Sigmoid colon (tissue), 7 donors: ENCODE data around the gene UBE2E1. TPM values are rescaled to one million over a fixed set of nuclear protein-coding genes. Genes with fewer than 3 reads are reported as not detected.

ENCODE experiments used
- DNase-seq: peaks from one replicate; pipeline ENCODE4 v3.0.0-alpha.2; 2019
- H3K27ac ChIP-seq, 4 donors: fragments of 200-600 bp; sonication (generic); one replicate each; pipeline ENCODE4 v1.5.1; 2016 to 2019; ENCODE audit warnings: mild to moderate bottlenecking in 1 of 4
- H3K27me3 ChIP-seq, 3 donors: fragments of 200-600 bp; sonication (generic); one replicate each; pipeline ENCODE4 v1.5.1; 2019; ENCODE audit warnings: mild to moderate bottlenecking in 1 of 3
- H3K36me3 ChIP-seq, 4 donors: fragments of 200-600 bp; sonication (generic); one replicate each; pipeline ENCODE4 v1.5.1; 2016 to 2019
- H3K4me1 ChIP-seq, 4 donors: fragments of 200-600 bp; sonication (generic); one replicate each; pipeline ENCODE4 v1.5.1; 2017 to 2019
- H3K4me3 ChIP-seq, 4 donors: fragments of 200-600 bp; sonication (generic); one replicate each; pipeline ENCODE4 v1.5.1; 2017 to 2019; ENCODE audit warnings: mild to moderate bottlenecking in 2 of 4, moderate library complexity in 1 of 4
- H3K9me3 ChIP-seq, 4 donors: fragments of 200-600 bp in 3 of 4; sonication (generic) in 3 of 4; one replicate each; pipeline versions ENCODE4 v1.5.1 to v1.6.1; 2013 to 2019
- CTCF ChIP-seq, 4 experiments: fragments of 450-650 bp in 3 of 4; fragments of 200-600 bp in 1 of 4; IDR thresholded peaks; one replicate each; pipeline ENCODE4 v1.5.1; 2016 to 2019; ENCODE audit warnings: antibody characterized with exemption in 4 of 4, mild to moderate bottlenecking in 3 of 4, moderate library complexity in 2 of 4
- EP300 ChIP-seq, 4 donors: sonication (generic); formaldehyde crosslinking; IDR thresholded peaks; one replicate each; pipeline ENCODE4 v1.6.1; 2017; ENCODE audit warnings: antibody characterized with exemption in 4 of 4
- POLR2A ChIP-seq, 2 donors: fragments of 450-650 bp; IDR thresholded peaks; one replicate each; pipeline ENCODE4 v1.6.1; 2016; ENCODE audit warnings: antibody characterized with exemption in 2 of 2, mild to moderate bottlenecking in 2 of 2, moderate library complexity in 2 of 2
- POLR2AphosphoS5 ChIP-seq, 4 donors: sonication (generic); formaldehyde crosslinking; IDR thresholded peaks; one replicate each; pipeline ENCODE4 v1.6.1; 2017; ENCODE audit warnings: antibody characterized with exemption in 4 of 4
- WGBS, 2 donors: extraction: QIAGEN DNeasy Blood & Tissue Kit; methylation state at CpG; one replicate each; pipeline ENCODE4 v1.1.7; 2013; 5-methylcytosine and 5-hydroxymethylcytosine counted together
- intact Hi-C: fragments of 100-400 bp; cut with DNase I; formaldehyde crosslinking; loops from one replicate; pipeline ENCODE4 v1.15.1; 2023
- polyA plus RNA-seq, 3 donors: library from polyadenylated mRNA; stranded (reverse); fragments of 200-250 nt; gene quantifications; one replicate each; pipeline ENCODE4 v1.2.3, GENCODE V29; 2013
- total RNA-seq, 4 donors: library from RNA; depleted of rRNA; stranded (reverse); fragments of >200 nt; gene quantifications; one replicate each; pipeline ENCODE4 v1.1.0, GENCODE V29; 2016
- donor health status: healthy with polysubstance abuse.
- donor health status: Bipolar disorder and iron deficiency.
- donor health status: healthy.

UBE2E1 gene
- total and polyA plus RNA-seq, 7 donors, result 61.4 to 145 (median 96.4) TPM

GRCh38 chr3:23861689-23862088, 55.9 kb downstream of the UBE2E1 start:
- H3K36me3 ChIP-seq, result no peaks in the 10 kb centered on the region
- H3K4me1 ChIP-seq, result peaks cover 0 to 64% (median 43%) of the 10 kb centered on the region in 4 donors
- no peak overlapping the region for H3K27ac ChIP-seq
- H3K9me3 ChIP-seq, result no peaks in the 10 kb centered on the region
- 92 to 97% methylated on average over 9 of the region's 9 CpGs for WGBS, 2 donors
- no peak overlapping the region for H3K4me3 ChIP-seq
- H3K27me3 ChIP-seq, result no peaks in the 10 kb centered on the region
- no peak for TF ChIP-seq EP300 (IDR thresholded peaks at IDR 0.05)
- TF ChIP-seq CTCF (IDR thresholded peaks at IDR 0.05), result no peak
- DNase-seq, result no peak
- intact Hi-C loops, result no loop called here

DNA sequence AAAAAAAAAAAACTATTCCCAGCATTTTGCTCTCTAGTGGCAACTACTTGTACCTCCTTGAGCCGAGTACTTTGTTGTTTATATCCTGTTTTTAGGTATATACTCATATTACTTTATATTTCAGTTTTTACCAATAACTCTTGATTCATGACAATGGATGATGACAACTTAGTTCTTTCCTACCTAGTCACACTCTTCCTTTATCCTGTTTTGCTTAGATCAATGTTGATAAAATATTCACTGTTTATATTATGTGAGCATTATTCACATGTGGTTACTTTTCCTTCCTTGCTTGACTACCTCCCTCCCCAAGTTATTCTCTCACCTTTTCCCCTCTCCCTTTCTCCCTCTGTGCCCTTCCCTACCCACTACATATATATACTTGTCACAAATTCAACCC, 57.3 kb downstream of the UBE2E1 start:
- H3K4me1 ChIP-seq, result peaks cover 0 to 53% (median 43%) of the 10 kb centered on the region in 4 donors
- TF ChIP-seq EP300 (IDR thresholded peaks at IDR 0.05) (no peak), CTCF (IDR thresholded peaks at IDR 0.05) (no peak), POLR2AphosphoS5 (IDR thresholded peaks at IDR 0.05) (no peak), POLR2A (IDR thresholded peaks at IDR 0.05) (no peak)
- no peak for DNase-seq
- 95 to 98% methylated on average over 1 of the region's 1 CpG for WGBS, 2 donors
- no peaks in the 10 kb centered on the region for H3K27me3 ChIP-seq
- H3K9me3 ChIP-seq, result no peaks in the 10 kb centered on the region
- no peaks in the 10 kb centered on the region for H3K36me3 ChIP-seq
- no peak overlapping the region for H3K4me3 ChIP-seq
- intact Hi-C loops, result no loop called here
- H3K27ac ChIP-seq, result no peak overlapping the region

DNA sequence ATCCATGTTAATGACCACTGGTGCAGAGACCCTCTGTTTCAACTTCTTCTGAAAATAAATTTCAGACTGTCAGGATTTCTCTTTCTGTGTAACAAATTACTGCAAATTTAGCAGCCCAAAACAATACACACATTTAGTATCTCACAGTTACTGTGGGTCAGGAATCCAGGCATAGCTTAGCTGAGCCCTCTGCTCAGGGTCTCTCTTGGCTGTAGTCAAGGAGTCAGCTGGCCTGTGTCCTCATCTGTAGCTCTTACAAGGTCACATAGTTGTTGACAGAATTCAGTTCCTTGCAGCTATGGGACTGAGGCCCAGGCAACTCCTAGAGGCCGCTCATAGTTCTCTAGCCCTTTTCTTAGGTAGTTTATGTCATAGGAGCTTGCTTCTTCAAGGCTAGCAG, 59.2 kb downstream of the UBE2E1 start:
- DNase-seq, result no peak
- TF ChIP-seq POLR2A (IDR thresholded peaks at IDR 0.05), result no peak
- TF ChIP-seq CTCF (IDR thresholded peaks at IDR 0.05), result no peak
- no peak for TF ChIP-seq EP300 (IDR thresholded peaks at IDR 0.05)
- no peak for TF ChIP-seq POLR2AphosphoS5 (IDR thresholded peaks at IDR 0.05)
- 94 to 97% methylated on average over 1 of the region's 1 CpG for WGBS, 2 donors
- intact Hi-C loops, result loop anchor here (5.0 kb wide), 1 partner anchor 58 kb away; the partner anchor contains the start of gene UBE2E1
- Histone ChIP-seq H3K36me3 (no peaks in the 10 kb centered on the region), H3K27me3 (no peaks in the 10 kb centered on the region), H3K27ac (no peak overlapping the region), H3K9me3 (no peaks in the 10 kb centered on the region), H3K4me1 (peaks cover 0 to 38% (median 32%) of the 10 kb centered on the region in 4 donors), H3K4me3 (no peak overlapping the region)

GRCh38 chr3:23865595-23866396, 60.0 kb downstream of the UBE2E1 start:
- Histone ChIP-seq H3K27ac (peak overlapping the region in 2 of 4 donors; percentile 2 to 24), H3K9me3 (no peaks in the 10 kb centered on the region), H3K4me1 (peaks cover 0 to 38% (median 30%) of the 10 kb centered on the region in 4 donors), H3K27me3 (no peaks in the 10 kb centered on the region), H3K36me3 (no peaks in the 10 kb centered on the region), H3K4me3 (no peak overlapping the region)
- whole genome bisulfite sequencing, 2 donors, result 53 to 66% methylated on average over 6 of the region's 6 CpGs
- TF ChIP-seq POLR2AphosphoS5 (IDR thresholded peaks at IDR 0.05), result no peak
- TF ChIP-seq CTCF (IDR thresholded peaks at IDR 0.05), result no peak
- TF ChIP-seq EP300 (IDR thresholded peaks at IDR 0.05), result no peak
- no peak for TF ChIP-seq POLR2A (IDR thresholded peaks at IDR 0.05)
- DNase-seq, result no peak
- intact Hi-C loops, result loop anchor here (5.0 kb wide), 1 partner anchor 58 kb away; the partner anchor contains the start of gene UBE2E1
